HL-60 (cell line): Measurements from ENCODE around the gene ADD1.

Experiments
- DNase-seq, 2 experiments: peaks; one replicate each; pipeline ENCODE4 v3.0.0-alpha.2; 2010 to 2020; ENCODE audit warnings: low read depth in 1 of 2, low spot score in 1 of 2
- H3K27ac ChIP-seq: fragments of 250-450 bp; sonication (Bioruptor Pico); replicated peaks from 2 replicates; pipeline ENCODE4 v1.5.1; 2020; ENCODE audit warnings: mild to moderate bottlenecking, moderate library complexity
- H3K27me3 ChIP-seq: fragments of 250-450 bp; sonication (Bioruptor Pico); 2 replicates; pipeline ENCODE4 v1.5.1; 2021; ENCODE audit warnings: mild to moderate bottlenecking, moderate library complexity; ENCODE audit not compliant: insufficient read depth, poor library complexity, severe bottlenecking
- H3K4me3 ChIP-seq: replicated peaks from 2 replicates; pipeline ENCODE4 v1.5.1; 2011; ENCODE audit warnings: mild to moderate bottlenecking, control low read depth, low read length; ENCODE audit not compliant: insufficient read depth
- GABPA ChIP-seq: IDR thresholded peaks from 2 replicates; pipeline ENCODE4 v1.6.1; 2012; ENCODE audit warnings: low read depth
- POLR2AphosphoS5 ChIP-seq: IDR thresholded peaks from 2 replicates; pipeline ENCODE4 v1.6.1; 2012; ENCODE audit warnings: low read depth
- SPI1 ChIP-seq: IDR thresholded peaks from 2 replicates; pipeline ENCODE4 v1.6.1; 2012; ENCODE audit warnings: low read depth, mild to moderate bottlenecking, borderline replicate concordance
- TF ChIP-seq, protein P1 (sequence below): IDR thresholded peaks from 2 replicates; pipeline ENCODE4 v1.6.1; 2012; ENCODE audit warnings: low read depth; ENCODE audit not compliant: insufficient replicate concordance
- TF ChIP-seq, protein P2 (sequence below): IDR thresholded peaks from one replicate; pipeline ENCODE4 v1.5.1; 2011; ENCODE audit warnings: low read length, control low read depth, inconsistent platforms; ENCODE audit not compliant: insufficient read depth

Gene ADD1

DNA sequence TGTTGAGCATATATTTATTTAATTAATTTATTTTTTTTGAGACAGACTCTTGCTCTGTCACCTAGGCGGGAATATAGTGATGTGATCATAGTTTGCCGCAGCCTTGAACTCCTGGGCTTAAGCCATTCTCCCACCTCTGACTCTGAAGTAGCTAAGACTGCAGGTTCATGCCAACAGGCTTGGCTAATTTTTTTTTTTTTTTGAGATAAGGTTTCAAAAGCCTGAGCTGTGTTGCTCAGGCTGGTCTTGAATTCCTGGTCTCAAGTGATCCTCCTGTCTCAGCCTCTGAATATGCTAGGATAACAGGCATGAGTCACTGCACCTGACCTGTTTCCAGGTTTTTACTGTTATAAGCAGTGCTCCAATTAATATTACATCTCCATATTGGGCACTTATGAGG, 4.8 kb downstream of the ADD1 start:
- Histone ChIP-seq H3K27me3 (no peaks in the 10 kb centered on the region), H3K27ac (no peak overlapping the region), H3K4me3 (no peak overlapping the region)
- TF ChIP-seq POLR2AphosphoS5: no peak
- no peak for TF ChIP-seq SPI1
- TF ChIP-seq, protein P1, sequence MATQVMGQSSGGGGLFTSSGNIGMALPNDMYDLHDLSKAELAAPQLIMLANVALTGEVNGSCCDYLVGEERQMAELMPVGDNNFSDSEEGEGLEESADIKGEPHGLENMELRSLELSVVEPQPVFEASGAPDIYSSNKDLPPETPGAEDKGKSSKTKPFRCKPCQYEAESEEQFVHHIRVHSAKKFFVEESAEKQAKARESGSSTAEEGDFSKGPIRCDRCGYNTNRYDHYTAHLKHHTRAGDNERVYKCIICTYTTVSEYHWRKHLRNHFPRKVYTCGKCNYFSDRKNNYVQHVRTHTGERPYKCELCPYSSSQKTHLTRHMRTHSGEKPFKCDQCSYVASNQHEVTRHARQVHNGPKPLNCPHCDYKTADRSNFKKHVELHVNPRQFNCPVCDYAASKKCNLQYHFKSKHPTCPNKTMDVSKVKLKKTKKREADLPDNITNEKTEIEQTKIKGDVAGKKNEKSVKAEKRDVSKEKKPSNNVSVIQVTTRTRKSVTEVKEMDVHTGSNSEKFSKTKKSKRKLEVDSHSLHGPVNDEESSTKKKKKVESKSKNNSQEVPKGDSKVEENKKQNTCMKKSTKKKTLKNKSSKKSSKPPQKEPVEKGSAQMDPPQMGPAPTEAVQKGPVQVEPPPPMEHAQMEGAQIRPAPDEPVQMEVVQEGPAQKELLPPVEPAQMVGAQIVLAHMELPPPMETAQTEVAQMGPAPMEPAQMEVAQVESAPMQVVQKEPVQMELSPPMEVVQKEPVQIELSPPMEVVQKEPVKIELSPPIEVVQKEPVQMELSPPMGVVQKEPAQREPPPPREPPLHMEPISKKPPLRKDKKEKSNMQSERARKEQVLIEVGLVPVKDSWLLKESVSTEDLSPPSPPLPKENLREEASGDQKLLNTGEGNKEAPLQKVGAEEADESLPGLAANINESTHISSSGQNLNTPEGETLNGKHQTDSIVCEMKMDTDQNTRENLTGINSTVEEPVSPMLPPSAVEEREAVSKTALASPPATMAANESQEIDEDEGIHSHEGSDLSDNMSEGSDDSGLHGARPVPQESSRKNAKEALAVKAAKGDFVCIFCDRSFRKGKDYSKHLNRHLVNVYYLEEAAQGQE: no peak
- TF ChIP-seq GABPA: no peak
- TF ChIP-seq, protein P2, sequence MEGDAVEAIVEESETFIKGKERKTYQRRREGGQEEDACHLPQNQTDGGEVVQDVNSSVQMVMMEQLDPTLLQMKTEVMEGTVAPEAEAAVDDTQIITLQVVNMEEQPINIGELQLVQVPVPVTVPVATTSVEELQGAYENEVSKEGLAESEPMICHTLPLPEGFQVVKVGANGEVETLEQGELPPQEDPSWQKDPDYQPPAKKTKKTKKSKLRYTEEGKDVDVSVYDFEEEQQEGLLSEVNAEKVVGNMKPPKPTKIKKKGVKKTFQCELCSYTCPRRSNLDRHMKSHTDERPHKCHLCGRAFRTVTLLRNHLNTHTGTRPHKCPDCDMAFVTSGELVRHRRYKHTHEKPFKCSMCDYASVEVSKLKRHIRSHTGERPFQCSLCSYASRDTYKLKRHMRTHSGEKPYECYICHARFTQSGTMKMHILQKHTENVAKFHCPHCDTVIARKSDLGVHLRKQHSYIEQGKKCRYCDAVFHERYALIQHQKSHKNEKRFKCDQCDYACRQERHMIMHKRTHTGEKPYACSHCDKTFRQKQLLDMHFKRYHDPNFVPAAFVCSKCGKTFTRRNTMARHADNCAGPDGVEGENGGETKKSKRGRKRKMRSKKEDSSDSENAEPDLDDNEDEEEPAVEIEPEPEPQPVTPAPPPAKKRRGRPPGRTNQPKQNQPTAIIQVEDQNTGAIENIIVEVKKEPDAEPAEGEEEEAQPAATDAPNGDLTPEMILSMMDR: no peak
- no peak for DNase-seq

- Histone ChIP-seq H3K4me3 (no peak overlapping the region), H3K27me3 (no peaks in the 10 kb centered on the region), H3K27ac (no peak overlapping the region)
- DNase-seq: no peak
- no peak for TF ChIP-seq SPI1
- TF ChIP-seq GABPA: no peak
- TF ChIP-seq, protein P1: no peak
- TF ChIP-seq, protein P2: no peak
- no peak for TF ChIP-seq POLR2AphosphoS5
These were observed 5.9 kb downstream of the ADD1 start for GRCh38 chr4:2849267-2850152.

DNA sequence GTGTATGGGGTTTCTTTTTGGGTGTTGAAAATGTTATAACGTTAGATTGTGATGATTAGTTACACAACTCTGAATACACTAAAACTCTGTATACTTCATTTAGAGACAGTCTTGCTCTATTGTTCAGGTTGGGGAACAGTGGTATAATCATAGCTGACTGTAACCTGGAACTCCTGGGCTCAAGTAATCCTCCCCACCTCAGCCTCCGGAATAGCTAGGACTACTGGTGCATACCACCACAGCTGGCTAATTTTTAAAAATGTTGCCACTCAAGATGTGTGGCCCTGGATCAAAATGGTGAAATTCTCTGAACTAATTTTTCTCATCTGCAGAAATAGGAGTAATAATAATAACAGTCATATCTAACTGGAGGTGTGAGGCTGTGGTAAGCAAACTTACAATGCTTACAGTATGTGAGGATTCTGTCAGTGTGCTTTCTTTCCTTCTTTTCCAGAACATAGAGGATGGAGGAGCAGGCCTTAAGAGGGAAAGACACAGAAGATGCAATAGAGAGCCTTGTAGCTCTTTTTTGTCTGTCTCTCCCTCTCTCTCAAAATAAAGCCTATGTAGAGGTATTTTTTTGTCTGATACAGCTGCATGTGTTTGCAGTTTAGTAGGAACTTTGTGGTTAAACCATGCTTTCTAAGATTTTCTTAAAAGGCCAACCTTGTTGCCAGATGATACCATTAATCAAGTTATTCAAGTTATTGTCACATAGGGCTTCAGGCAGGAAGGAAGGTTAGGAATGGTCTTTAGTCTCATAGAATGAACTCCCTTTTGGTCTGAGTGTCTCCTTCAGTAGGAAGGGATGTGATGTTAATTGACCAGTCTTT, 7.5 kb downstream of the ADD1 start:
- Histone ChIP-seq H3K4me3 (no peak overlapping the region), H3K27ac (no peak overlapping the region), H3K27me3 (no peaks in the 10 kb centered on the region)
- no peak for TF ChIP-seq POLR2AphosphoS5
- TF ChIP-seq, protein P2: no peak
- TF ChIP-seq, protein P1: no peak
- no peak for TF ChIP-seq GABPA
- DNase-seq: no peak
